OCI-LY3 (cell line): ENCODE measurements around the gene KDM5B.

Experiments
- CTCF ChIP-seq: fragments of 200-600, 300-600 bp; sonication (generic); IDR thresholded peaks from 2 replicates; pipeline ENCODE4 v1.5.1; 2014; ENCODE audit warnings: antibody characterized with exemption, low read length, low read depth
- EZH2phosphoT487 ChIP-seq: fragments of 200-600 bp; shearing (Covaris generic); IDR thresholded peaks from 2 replicates; pipeline ENCODE4 v1.6.1; 2018; ENCODE audit warnings: antibody characterized with exemption, mixed run types, low read depth

GRCh38 chr1:202728951-202729350, 79.3 kb downstream of the KDM5B start:
- TF ChIP-seq EZH2phosphoT487 (no peak), CTCF (no peak)
